K562 (cell line): ENCODE results near the gene WASF2. TPM values are rescaled to one million over a fixed set of nuclear protein-coding genes. Genes with fewer than 3 reads are reported as not detected.

Source experiments
- CBX5 ChIP-seq: IDR thresholded peaks from 2 replicates; pipeline ENCODE4 v1.6.1; 2014; ENCODE audit warnings: low read depth, borderline replicate concordance
- ELF4 ChIP-seq: fragments of 450-650 bp; formaldehyde crosslinking; IDR thresholded peaks from 2 replicates; pipeline ENCODE4 v1.4.0; 2022; ENCODE audit warnings: missing genetic modification characterization
- EP400 ChIP-seq: fragments of 450-650 bp; IDR thresholded peaks from 2 replicates; pipeline ENCODE4 v1.6.1; 2017; ENCODE audit warnings: antibody characterized with exemption, mild to moderate bottlenecking, moderate library complexity
- HOXB6 ChIP-seq: fragments of 250-450 bp; sonication (Bioruptor Pico); IDR thresholded peaks from 2 replicates; pipeline ENCODE4 v1.5.1; 2022; ENCODE audit warnings: mild to moderate bottlenecking, borderline replicate concordance
- IFI16 ChIP-seq: fragments of 250-450 bp; sonication (Bioruptor Pico); IDR thresholded peaks from 2 replicates; pipeline ENCODE4 v2.1.2; 2022; ENCODE audit warnings: mild to moderate bottlenecking, inconsistent platforms
- KDM5B ChIP-seq: fragments of 200-600 bp; sonication (generic); IDR thresholded peaks from 2 replicates; pipeline ENCODE4 v1.6.1; 2012; ENCODE audit warnings: low read depth, mild to moderate bottlenecking, moderate library complexity, low read length, control low read depth, inconsistent platforms; ENCODE audit not compliant: insufficient replicate concordance
- KLF1 ChIP-seq: fragments of 450-650 bp; IDR thresholded peaks from 2 replicates; pipeline ENCODE4 v1.6.1; 2016; ENCODE audit warnings: missing genetic modification characterization, missing compliant biosample characterization
- MCM2 ChIP-seq: fragments of 450-650 bp; IDR thresholded peaks from 2 replicates; pipeline ENCODE4 v1.6.1; 2017; ENCODE audit warnings: low read depth, mild to moderate bottlenecking
- OTX1 ChIP-seq: fragments of 450-650 bp; formaldehyde crosslinking; IDR thresholded peaks from 2 replicates; pipeline ENCODE4 v1.4.0; 2022; ENCODE audit warnings: mild to moderate bottlenecking
- POLR2G ChIP-seq: fragments of 200-400 bp; formaldehyde crosslinking; IDR thresholded peaks from 2 replicates; pipeline ENCODE4 v1.6.1; 2017; ENCODE audit warnings: low read depth, mild to moderate bottlenecking, antibody characterized with exemption, low read length, moderate library complexity
- POLR3A ChIP-seq: IDR thresholded peaks from 2 replicates; pipeline ENCODE4 v1.6.1; 2011; ENCODE audit warnings: borderline replicate concordance, mild to moderate bottlenecking, moderate library complexity; ENCODE audit not compliant: insufficient read length, insufficient read depth; ENCODE audit errors: extremely low read depth
- RFX1 ChIP-seq: fragments of 450-650 bp; IDR thresholded peaks from 2 replicates; pipeline ENCODE4 v1.6.1; 2016; ENCODE audit warnings: mild to moderate bottlenecking, moderate library complexity
- RNF2 ChIP-seq: sonication (generic); IDR thresholded peaks from 2 replicates; pipeline ENCODE4 v1.6.1; 2016
- SREBF1 ChIP-seq: fragments of 150-350 bp; IDR thresholded peaks from 2 replicates; pipeline ENCODE4 v1.6.1; 2014; ENCODE audit warnings: antibody characterized with exemption, low read depth, low read length, borderline replicate concordance
- STAT5A ChIP-seq: IDR thresholded peaks from 2 replicates; pipeline ENCODE4 v1.6.1; 2012; ENCODE audit warnings: low read length, inconsistent platforms, borderline replicate concordance
- SUPT5H ChIP-seq: fragments of 450-650 bp; IDR thresholded peaks from 2 replicates; pipeline ENCODE4 v1.6.1; 2016
- THRA ChIP-seq: fragments of 450-650 bp; IDR thresholded peaks from 2 replicates; pipeline ENCODE4 v1.6.1; 2017; ENCODE audit warnings: mild to moderate bottlenecking, moderate library complexity
- U2AF2 ChIP-seq: fragments of 200-400 bp; formaldehyde crosslinking; optimal IDR thresholded peaks from 2 replicates; pipeline ENCODE3; 2017; ENCODE audit warnings: low read depth, mild to moderate bottlenecking, low read length
- ZC3H4 ChIP-seq: sonication (generic); formaldehyde crosslinking; IDR thresholded peaks from 2 replicates; pipeline ENCODE4 v1.9.0; 2021; ENCODE audit warnings: missing genetic modification reagents, borderline replicate concordance
- ZC3H8 ChIP-seq: fragments of 450-650 bp; IDR thresholded peaks from 2 replicates; pipeline ENCODE4 v1.6.1; 2017
- ZNF3 ChIP-seq: fragments of 250-450 bp; sonication (Bioruptor Pico); IDR thresholded peaks from 2 replicates; pipeline ENCODE4 v1.5.0; 2021; ENCODE audit warnings: mild to moderate bottlenecking, moderate library complexity
- ZNF41 ChIP-seq: fragments of 250-450 bp; sonication (Bioruptor Pico); conservative IDR thresholded peaks from 2 replicates; pipeline ENCODE4 v1.4.0; 2020; ENCODE audit warnings: mild to moderate bottlenecking
- ZNF561 ChIP-seq: fragments of 450-650 bp; formaldehyde crosslinking; conservative IDR thresholded peaks from 2 replicates; pipeline ENCODE4 v1.4.0; 2020; ENCODE audit warnings: mild to moderate bottlenecking, moderate library complexity
- ZNF699 ChIP-seq: fragments of 250-450 bp; sonication (Bioruptor Pico); IDR thresholded peaks from 2 replicates; pipeline ENCODE4 v1.8.0; 2021; ENCODE audit warnings: mild to moderate bottlenecking, moderate library complexity; ENCODE audit not compliant: insufficient replicate concordance
- ZNF785 ChIP-seq: fragments of 250-450 bp; sonication (Bioruptor Pico); IDR thresholded peaks from 2 replicates; pipeline ENCODE4 v1.4.0; 2020; ENCODE audit warnings: mild to moderate bottlenecking
- polyA plus RNA-seq, 8 experiments: library from polyadenylated mRNA; depleted of rRNA in 4 of 8; stranded (reverse) in 5 of 8; unstranded in 3 of 8; fragments of >200 nt; fragmentation: Nextera tagmentation in 2 of 8; fragmentation: Illumina TruSeq in 1 of 8; extraction: Ambion mirVana in 2 of 8; extraction: Trizol in 1 of 8; gene quantifications; 2 replicates each; pipeline versions ENCODE4 v1.2.1 to v1.2.3, GENCODE V29; 2011 to 2014; ENCODE audit warnings: inconsistent platforms in 1 of 8, missing spikeins in 1 of 8
- total RNA-seq, 7 experiments: library from RNA; depleted of rRNA in 6 of 7; stranded (reverse); fragments of >200 nt in 6 of 7; fragmentation: Illumina TruSeq in 2 of 7; extraction: Trizol in 2 of 7; gene quantifications; 2 replicates each; pipeline versions ENCODE4 v1.2.1 to v1.2.3, GENCODE V29; 2011 to 2021; ENCODE audit warnings: low replicate concordance in 1 of 7
- TF ChIP-seq, protein P1 (sequence below): fragments of 250-450 bp; sonication (Bioruptor Pico); IDR thresholded peaks from 2 replicates; pipeline ENCODE4 v1.4.0; 2020; ENCODE audit warnings: borderline replicate concordance
- TF ChIP-seq, protein P2 (sequence below): conservative IDR thresholded peaks from 2 replicates; pipeline ENCODE4 v1.6.1; 2011; ENCODE audit warnings: low read depth, mild to moderate bottlenecking, low read length; ENCODE audit not compliant: control insufficient read depth

The WASF2 gene
- total and polyA plus RNA-seq, 9 of the 15 experiments (the other 6 are each of a cell fraction or from before 2014, with no cell fraction given), result 8.2 to 163 (median 31.2) TPM

DNA sequence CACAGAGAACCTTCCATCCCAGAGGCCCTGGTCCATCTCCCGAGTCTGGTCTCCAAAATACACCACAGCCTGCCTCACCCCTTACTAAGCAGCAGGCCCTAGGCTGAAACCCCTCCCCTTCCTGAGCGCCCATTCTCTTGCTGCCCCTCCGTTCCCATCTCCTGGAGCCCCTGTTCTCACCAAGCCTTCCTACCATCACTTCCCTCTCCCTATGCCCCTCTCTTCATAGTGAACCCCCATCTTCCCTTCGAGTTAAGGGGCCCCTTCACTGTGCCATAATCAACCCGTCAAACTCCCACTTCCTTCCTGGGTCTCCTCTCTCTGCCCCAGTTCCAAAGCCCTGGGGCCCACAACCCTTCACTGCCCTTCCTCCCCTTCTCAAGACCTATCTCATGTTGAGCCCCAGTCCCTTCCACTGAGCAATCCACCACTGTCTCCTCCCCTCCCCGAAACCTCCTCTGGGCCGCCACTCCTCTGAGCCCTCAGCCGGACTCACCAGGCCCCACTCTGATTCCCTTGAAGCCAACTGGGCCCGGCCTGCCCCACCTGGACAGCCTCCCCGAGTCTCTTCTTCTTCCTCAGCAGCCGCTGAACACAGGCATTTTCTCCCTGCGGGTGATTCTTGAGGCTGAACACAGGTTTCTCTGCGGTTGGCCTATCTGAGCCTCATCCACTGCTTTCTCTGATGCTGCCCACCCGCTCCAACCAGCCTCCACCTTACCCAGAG lies 42.2 kb upstream of the WASF2 start (continued):
- TF ChIP-seq, protein P1, sequence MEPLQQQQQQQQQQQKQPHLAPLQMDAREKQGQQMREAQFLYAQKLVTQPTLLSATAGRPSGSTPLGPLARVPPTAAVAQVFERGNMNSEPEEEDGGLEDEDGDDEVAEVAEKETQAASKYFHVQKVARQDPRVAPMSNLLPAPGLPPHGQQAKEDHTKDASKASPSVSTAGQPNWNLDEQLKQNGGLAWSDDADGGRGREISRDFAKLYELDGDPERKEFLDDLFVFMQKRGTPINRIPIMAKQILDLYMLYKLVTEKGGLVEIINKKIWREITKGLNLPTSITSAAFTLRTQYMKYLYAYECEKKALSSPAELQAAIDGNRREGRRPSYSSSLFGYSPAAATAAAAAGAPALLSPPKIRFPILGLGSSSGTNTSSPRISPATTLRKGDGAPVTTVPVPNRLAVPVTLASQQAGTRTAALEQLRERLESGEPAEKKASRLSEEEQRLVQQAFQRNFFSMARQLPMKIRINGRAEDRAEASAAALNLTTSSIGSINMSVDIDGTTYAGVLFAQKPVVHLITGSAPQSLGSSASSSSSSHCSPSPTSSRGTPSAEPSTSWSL, result no peak
- no peak for TF ChIP-seq ZNF3 (CRISPR knock-in tag)
- TF ChIP-seq CBX5, result no peak
- TF ChIP-seq ZC3H4 (CRISPR knock-in tag), result no peak
- no peak for TF ChIP-seq KLF1 (tag)
- TF ChIP-seq RFX1, result no peak
- no peak for TF ChIP-seq ZC3H8
- peak; percentile 60 for TF ChIP-seq SUPT5H
- TF ChIP-seq POLR2G, result peak; percentile 38
- TF ChIP-seq, protein P2, sequence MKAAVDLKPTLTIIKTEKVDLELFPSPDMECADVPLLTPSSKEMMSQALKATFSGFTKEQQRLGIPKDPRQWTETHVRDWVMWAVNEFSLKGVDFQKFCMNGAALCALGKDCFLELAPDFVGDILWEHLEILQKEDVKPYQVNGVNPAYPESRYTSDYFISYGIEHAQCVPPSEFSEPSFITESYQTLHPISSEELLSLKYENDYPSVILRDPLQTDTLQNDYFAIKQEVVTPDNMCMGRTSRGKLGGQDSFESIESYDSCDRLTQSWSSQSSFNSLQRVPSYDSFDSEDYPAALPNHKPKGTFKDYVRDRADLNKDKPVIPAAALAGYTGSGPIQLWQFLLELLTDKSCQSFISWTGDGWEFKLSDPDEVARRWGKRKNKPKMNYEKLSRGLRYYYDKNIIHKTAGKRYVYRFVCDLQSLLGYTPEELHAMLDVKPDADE, result 0 out of 2 replicates have a peak, but pooled peaks have one; percentile 19
- 0 out of 2 replicates have a peak, but pooled peaks have one; percentile 42 for TF ChIP-seq ELF4 (CRISPR knock-in tag)
- no peak for TF ChIP-seq ZNF41 (CRISPR knock-in tag)
- no peak for TF ChIP-seq OTX1 (CRISPR knock-in tag)
- TF ChIP-seq ZNF699 (CRISPR knock-in tag), result no peak
- TF ChIP-seq U2AF2, result no peak
- TF ChIP-seq THRA, result no peak
- TF ChIP-seq HOXB6 (CRISPR knock-in tag), result no peak
- TF ChIP-seq ZNF561 (CRISPR knock-in tag), result no peak
- TF ChIP-seq EP400, result no peak
- TF ChIP-seq MCM2, result no peak
- no peak for TF ChIP-seq SREBF1
- TF ChIP-seq ZNF785 (CRISPR knock-in tag), result no peak
- no peak for TF ChIP-seq RNF2
- TF ChIP-seq KDM5B, result no peak
- TF ChIP-seq IFI16, result no peak
- no peak for TF ChIP-seq STAT5A
- no peak for TF ChIP-seq POLR3A
